ENCODE measurements around the gene NAALADL1.
"Not testable (repeated sequence)": the region's sequence is repeated elsewhere in the genome, so short reads cannot be mapped to it uniquely, and the experiment has no call there.

The NAALADL1 gene

GRCh38 chr11:65040520-65040846 lies 17.9 kb downstream of the NAALADL1 start:
- peak overlapping the region; percentile 95 for H3K27ac ChIP-seq (ENCODE audit: low read depth, low read length)
- H3K4me1 ChIP-seq (ENCODE audit: control insufficient read depth, insufficient read depth, low read length): no peaks in the 10 kb centered on the region
- H3K9ac ChIP-seq (ENCODE audit: low read length): no peak overlapping the region
- peak overlapping the region; percentile 79 for H3K4me3 ChIP-seq (ENCODE audit: low read length)
- peaks cover 25% of the 10 kb centered on the region for H3K36me3 ChIP-seq (ENCODE audit: control insufficient read depth, insufficient read depth, low read length)
- no peaks in the 10 kb centered on the region for H3K27me3 ChIP-seq (ENCODE audit: control insufficient read depth, insufficient read depth, low read length)

GRCh38 chr11:65036931-65037330 lies 21.4 kb downstream of the NAALADL1 start:
- no peak overlapping the region for H3K9ac ChIP-seq (ENCODE audit: low read length)
- no peaks in the 10 kb centered on the region for H3K27me3 ChIP-seq (ENCODE audit: control insufficient read depth, insufficient read depth, low read length)
- no peak overlapping the region for H3K4me3 ChIP-seq (ENCODE audit: low read length)
- H3K27ac ChIP-seq (ENCODE audit: low read depth, low read length): no peak overlapping the region
- peaks cover 45% of the 10 kb centered on the region for H3K36me3 ChIP-seq (ENCODE audit: control insufficient read depth, insufficient read depth, low read length)
- H3K4me1 ChIP-seq (ENCODE audit: control insufficient read depth, insufficient read depth, low read length): no peaks in the 10 kb centered on the region

GRCh38 chr11:65035579-65035978 lies 22.8 kb downstream of the NAALADL1 start:
- no peaks in the 10 kb centered on the region for H3K4me1 ChIP-seq (ENCODE audit: control insufficient read depth, insufficient read depth, low read length)
- H3K4me3 ChIP-seq (ENCODE audit: low read length): no peak overlapping the region
- H3K9ac ChIP-seq (ENCODE audit: low read length): no peak overlapping the region
- no peaks in the 10 kb centered on the region for H3K27me3 ChIP-seq (ENCODE audit: control insufficient read depth, insufficient read depth, low read length)
- no peak overlapping the region for H3K27ac ChIP-seq (ENCODE audit: low read depth, low read length)
- H3K36me3 ChIP-seq (ENCODE audit: control insufficient read depth, insufficient read depth, low read length): peaks cover 47% of the 10 kb centered on the region

- H3K36me3 ChIP-seq (ENCODE audit: control insufficient read depth, insufficient read depth, low read length): peaks cover 47% of the 10 kb centered on the region
- H3K4me3 ChIP-seq (ENCODE audit: low read length): no peak overlapping the region
- no peak overlapping the region for H3K27ac ChIP-seq (ENCODE audit: low read depth, low read length)
- no peak overlapping the region for H3K9ac ChIP-seq (ENCODE audit: low read length)
- no peaks in the 10 kb centered on the region for H3K4me1 ChIP-seq (ENCODE audit: control insufficient read depth, insufficient read depth, low read length)
- H3K27me3 ChIP-seq (ENCODE audit: control insufficient read depth, insufficient read depth, low read length): no peaks in the 10 kb centered on the region
Observed at GRCh38 chr11:65034423-65034822, 23.9 kb downstream of the NAALADL1 start.

- H3K36me3 ChIP-seq (ENCODE audit: control insufficient read depth, insufficient read depth, low read length): peaks cover 33% of the 10 kb centered on the region
- no peaks in the 10 kb centered on the region for H3K4me1 ChIP-seq (ENCODE audit: control insufficient read depth, insufficient read depth, low read length)
Observed at GRCh38 chr11:65032216-65032615, 26.1 kb downstream of the NAALADL1 start.

GRCh38 chr11:65027213-65028067 lies 30.9 kb downstream of the NAALADL1 start, which contains the start of gene SNX15:
Gene SNX15 (plus strand): TSS chr11:65027439. CDS start chr11:65027538, 99 bp downstream.
- peaks cover 4% of the 10 kb centered on the region for H3K4me1 ChIP-seq (ENCODE audit: control insufficient read depth, insufficient read depth, low read length)
- H3K4me3 ChIP-seq (ENCODE audit: low read length): peak within 1 kb of the TSS; percentile 84
- H3K9ac ChIP-seq (ENCODE audit: low read length): peak within 1 kb of the TSS; percentile 59

More at GRCh38 chr11:65032216-65032615, 26.1 kb downstream of the NAALADL1 start:
- no peaks in the 10 kb centered on the region for H3K27me3 ChIP-seq (ENCODE audit: control insufficient read depth, insufficient read depth, low read length)
- H3K9ac ChIP-seq (ENCODE audit: low read length): no peak overlapping the region
- H3K4me3 ChIP-seq (ENCODE audit: low read length): no peak overlapping the region
- H3K27ac ChIP-seq (ENCODE audit: low read depth, low read length): no peak overlapping the region

GRCh38 chr11:65026810-65027209 lies 31.5 kb downstream of the NAALADL1 start:
- peaks cover 2% of the 10 kb centered on the region for H3K36me3 ChIP-seq (ENCODE audit: control insufficient read depth, insufficient read depth, low read length)
- peak overlapping the region; percentile 92 for H3K27ac ChIP-seq (ENCODE audit: low read depth, low read length)
- no peak overlapping the region for H3K9ac ChIP-seq (ENCODE audit: low read length)
- H3K27me3 ChIP-seq (ENCODE audit: control insufficient read depth, insufficient read depth, low read length): no peaks in the 10 kb centered on the region
- H3K4me3 ChIP-seq (ENCODE audit: low read length): peak overlapping the region; percentile 84
- H3K4me1 ChIP-seq (ENCODE audit: control insufficient read depth, insufficient read depth, low read length): peaks cover 4% of the 10 kb centered on the region

More at GRCh38 chr11:65027213-65028067, 30.9 kb downstream of the NAALADL1 start, which contains the start of gene SNX15:
- Histone ChIP-seq H3K27me3 (ENCODE audit: control insufficient read depth, insufficient read depth, low read length) (no peaks in the 10 kb centered on the region), H3K36me3 (ENCODE audit: control insufficient read depth, insufficient read depth, low read length) (peaks cover 5% of the 10 kb centered on the region), H3K27ac (ENCODE audit: low read depth, low read length) (peak within 1 kb of the TSS; percentile 92)

- H3K36me3 ChIP-seq (ENCODE audit: control insufficient read depth, insufficient read depth, low read length); H3K9ac ChIP-seq (ENCODE audit: low read length); H3K4me3 ChIP-seq (ENCODE audit: low read length); H3K27me3 ChIP-seq (ENCODE audit: control insufficient read depth, insufficient read depth, low read length); H3K27ac ChIP-seq (ENCODE audit: low read depth, low read length); H3K4me1 ChIP-seq (ENCODE audit: control insufficient read depth, insufficient read depth, low read length): not testable (repeated sequence)
Observed at GRCh38 chr11:65023502-65023901, 34.9 kb downstream of the NAALADL1 start.

GRCh38 chr11:65021509-65021908 lies 36.8 kb downstream of the NAALADL1 start:
- Histone ChIP-seq H3K27ac (ENCODE audit: low read depth, low read length) (no peak overlapping the region), H3K9ac (ENCODE audit: low read length) (no peak overlapping the region), H3K4me1 (ENCODE audit: control insufficient read depth, insufficient read depth, low read length) (no peaks in the 10 kb centered on the region), H3K27me3 (ENCODE audit: control insufficient read depth, insufficient read depth, low read length) (no peaks in the 10 kb centered on the region), H3K36me3 (ENCODE audit: control insufficient read depth, insufficient read depth, low read length) (peaks cover 14% of the 10 kb centered on the region), H3K4me3 (ENCODE audit: low read length) (no peak overlapping the region)

GRCh38 chr11:65021003-65021402 lies 37.4 kb downstream of the NAALADL1 start:
- H3K27ac ChIP-seq (ENCODE audit: low read depth, low read length): no peak overlapping the region

GRCh38 chr11:65019824-65020223 lies 38.5 kb downstream of the NAALADL1 start:
- Histone ChIP-seq H3K27me3 (ENCODE audit: control insufficient read depth, insufficient read depth, low read length) (no peaks in the 10 kb centered on the region), H3K9ac (ENCODE audit: low read length) (no peak overlapping the region), H3K4me3 (ENCODE audit: low read length) (no peak overlapping the region), H3K4me1 (ENCODE audit: control insufficient read depth, insufficient read depth, low read length) (peaks cover 1% of the 10 kb centered on the region), H3K27ac (ENCODE audit: low read depth, low read length) (no peak overlapping the region), H3K36me3 (ENCODE audit: control insufficient read depth, insufficient read depth, low read length) (peaks cover 14% of the 10 kb centered on the region)

More at GRCh38 chr11:65021003-65021402, 37.4 kb downstream of the NAALADL1 start:
- Histone ChIP-seq H3K36me3 (ENCODE audit: control insufficient read depth, insufficient read depth, low read length) (peaks cover 14% of the 10 kb centered on the region), H3K4me3 (ENCODE audit: low read length) (no peak overlapping the region), H3K27me3 (ENCODE audit: control insufficient read depth, insufficient read depth, low read length) (no peaks in the 10 kb centered on the region), H3K4me1 (ENCODE audit: control insufficient read depth, insufficient read depth, low read length) (no peaks in the 10 kb centered on the region), H3K9ac (ENCODE audit: low read length) (no peak overlapping the region)

- H3K36me3 ChIP-seq (ENCODE audit: control insufficient read depth, insufficient read depth, low read length): peaks cover 14% of the 10 kb centered on the region
- H3K27me3 ChIP-seq (ENCODE audit: control insufficient read depth, insufficient read depth, low read length): no peaks in the 10 kb centered on the region
- H3K27ac ChIP-seq (ENCODE audit: low read depth, low read length): no peak overlapping the region
- H3K9ac ChIP-seq (ENCODE audit: low read length): no peak overlapping the region
- peaks cover 8% of the 10 kb centered on the region for H3K4me1 ChIP-seq (ENCODE audit: control insufficient read depth, insufficient read depth, low read length)
- H3K4me3 ChIP-seq (ENCODE audit: low read length): no peak overlapping the region
Observed at GRCh38 chr11:65017937-65018336, 40.4 kb downstream of the NAALADL1 start.

- no peak overlapping the region for H3K27ac ChIP-seq (ENCODE audit: low read depth, low read length)
- peaks cover 8% of the 10 kb centered on the region for H3K4me1 ChIP-seq (ENCODE audit: control insufficient read depth, insufficient read depth, low read length)
- no peak overlapping the region for H3K4me3 ChIP-seq (ENCODE audit: low read length)
- H3K36me3 ChIP-seq (ENCODE audit: control insufficient read depth, insufficient read depth, low read length): peaks cover 14% of the 10 kb centered on the region
- no peak overlapping the region for H3K9ac ChIP-seq (ENCODE audit: low read length)
- H3K27me3 ChIP-seq (ENCODE audit: control insufficient read depth, insufficient read depth, low read length): no peaks in the 10 kb centered on the region
Observed at GRCh38 chr11:65016705-65017104, 41.6 kb downstream of the NAALADL1 start.

All from rectal smooth muscle tissue (tissue), 1 donor.